Cardiac fibroblast (primary cell): ENCODE data around the gene GPR156.
"Not testable (repeated sequence)": the region's sequence is repeated elsewhere in the genome, so short reads cannot be mapped to it uniquely, and the experiment has no call there.

Experiments
- DNase-seq, 2 donors: peaks; one replicate each; pipeline versions ENCODE4 v3.0.0 to v3.0.0-alpha.2; 2010; ENCODE audit warnings: low read depth in 2 of 2
- H3K4me3 ChIP-seq, 2 donors: replicated peaks in 1 of 2; 1 replicate in 1 of 2; 2 replicates in 1 of 2; pipeline ENCODE4 v1.5.1; 2011; ENCODE audit warnings: low read depth in 2 of 2, low read length in 2 of 2, mild to moderate bottlenecking in 2 of 2, moderate library complexity in 1 of 2
- TF ChIP-seq, protein P1 (sequence below): IDR thresholded peaks from one replicate; pipeline ENCODE4 v1.5.1; 2011; ENCODE audit warnings: low read depth, mild to moderate bottlenecking, low read length, inconsistent platforms

The GPR156 gene

DNA sequence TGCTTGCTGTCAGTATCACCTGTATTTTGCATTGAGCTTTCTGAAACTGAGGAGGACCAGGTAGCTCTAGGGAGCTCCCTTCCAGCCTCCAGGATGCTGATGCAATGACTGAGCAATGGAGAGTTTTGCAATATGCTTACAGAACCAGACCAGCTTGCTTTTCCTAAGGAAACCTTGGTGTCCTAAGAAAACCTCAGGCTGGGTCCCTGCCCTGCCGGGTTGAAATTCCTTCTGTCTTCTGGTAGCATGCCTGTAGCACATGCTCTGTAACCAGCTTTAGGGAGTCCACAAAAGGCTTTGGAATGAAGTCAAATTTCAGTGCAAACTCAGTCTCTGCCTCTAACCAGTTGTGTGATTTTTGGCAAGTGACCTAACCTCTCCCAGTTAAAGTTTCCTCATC lies 125.0 kb downstream of the GPR156 start:
- TF ChIP-seq, protein P1, sequence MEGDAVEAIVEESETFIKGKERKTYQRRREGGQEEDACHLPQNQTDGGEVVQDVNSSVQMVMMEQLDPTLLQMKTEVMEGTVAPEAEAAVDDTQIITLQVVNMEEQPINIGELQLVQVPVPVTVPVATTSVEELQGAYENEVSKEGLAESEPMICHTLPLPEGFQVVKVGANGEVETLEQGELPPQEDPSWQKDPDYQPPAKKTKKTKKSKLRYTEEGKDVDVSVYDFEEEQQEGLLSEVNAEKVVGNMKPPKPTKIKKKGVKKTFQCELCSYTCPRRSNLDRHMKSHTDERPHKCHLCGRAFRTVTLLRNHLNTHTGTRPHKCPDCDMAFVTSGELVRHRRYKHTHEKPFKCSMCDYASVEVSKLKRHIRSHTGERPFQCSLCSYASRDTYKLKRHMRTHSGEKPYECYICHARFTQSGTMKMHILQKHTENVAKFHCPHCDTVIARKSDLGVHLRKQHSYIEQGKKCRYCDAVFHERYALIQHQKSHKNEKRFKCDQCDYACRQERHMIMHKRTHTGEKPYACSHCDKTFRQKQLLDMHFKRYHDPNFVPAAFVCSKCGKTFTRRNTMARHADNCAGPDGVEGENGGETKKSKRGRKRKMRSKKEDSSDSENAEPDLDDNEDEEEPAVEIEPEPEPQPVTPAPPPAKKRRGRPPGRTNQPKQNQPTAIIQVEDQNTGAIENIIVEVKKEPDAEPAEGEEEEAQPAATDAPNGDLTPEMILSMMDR = no peak
- peak; percentile 98 to 99 for DNase-seq
- H3K4me3 ChIP-seq = no peak overlapping the region

DNA sequence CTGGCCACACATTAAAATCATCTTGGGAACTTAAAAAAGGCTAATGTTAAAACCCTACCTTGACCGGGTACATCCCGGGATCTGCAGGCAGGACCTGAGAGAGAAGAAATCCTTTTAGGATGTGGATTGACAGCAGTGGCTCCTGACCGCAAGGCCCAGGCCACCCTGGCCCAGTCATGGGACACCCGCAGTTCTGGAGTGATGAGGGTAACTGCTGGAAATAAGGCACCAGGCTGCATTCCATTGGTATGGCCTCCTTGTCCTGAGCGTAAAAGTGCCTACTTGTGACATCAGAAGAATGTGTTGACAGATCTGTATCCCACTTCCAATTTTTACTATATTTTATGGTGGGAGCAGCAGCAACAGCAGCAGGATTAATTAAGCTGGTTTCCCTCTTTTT lies 127.3 kb downstream of the GPR156 start:
- DNase-seq = no peak
- TF ChIP-seq, protein P1 = no peak
- H3K4me3 ChIP-seq = no peak overlapping the region

DNA sequence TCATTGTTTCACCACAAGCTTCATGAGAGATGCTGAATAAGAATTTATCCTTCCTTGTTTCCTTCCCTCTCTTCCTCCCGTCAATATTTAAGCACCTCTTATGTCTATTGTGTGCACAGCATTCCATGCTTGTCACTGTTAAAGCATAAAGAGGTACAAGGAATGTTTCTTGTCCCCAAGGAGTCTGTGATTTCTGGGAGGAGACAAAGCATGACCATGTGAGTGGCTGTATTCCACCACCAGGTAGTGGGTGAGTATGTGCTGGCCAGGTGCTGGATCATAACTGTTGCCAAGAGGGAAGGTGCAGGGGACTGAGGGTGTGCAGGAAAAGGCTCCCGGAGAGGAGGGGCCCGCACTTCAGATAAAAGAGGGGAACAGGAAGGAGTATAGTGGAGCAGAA lies 127.9 kb downstream of the GPR156 start:
- DNase-seq = no peak
- TF ChIP-seq, protein P1 = no peak
- H3K4me3 ChIP-seq = no peak overlapping the region

DNA sequence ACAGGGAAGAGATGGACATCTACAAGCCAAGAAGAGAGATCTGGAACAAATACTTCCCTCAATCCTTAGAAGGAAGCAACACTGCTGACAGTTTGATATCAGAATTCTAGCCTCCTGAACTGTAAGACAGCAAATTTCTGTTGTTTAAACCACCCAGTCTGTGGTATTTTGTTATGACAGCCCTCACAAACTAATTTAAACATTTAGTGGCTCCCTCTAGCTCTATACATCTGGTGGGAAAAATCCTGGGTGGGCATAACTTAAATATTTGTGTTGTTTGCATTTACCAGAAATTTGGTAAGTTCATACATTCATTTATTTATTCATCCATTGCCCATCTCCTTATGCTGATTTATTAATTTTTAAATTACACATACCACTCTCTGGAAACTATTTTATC lies 128.3 kb downstream of the GPR156 start:
- H3K4me3 ChIP-seq = no peak overlapping the region
- TF ChIP-seq, protein P1 = no peak
- DNase-seq = no peak

DNA sequence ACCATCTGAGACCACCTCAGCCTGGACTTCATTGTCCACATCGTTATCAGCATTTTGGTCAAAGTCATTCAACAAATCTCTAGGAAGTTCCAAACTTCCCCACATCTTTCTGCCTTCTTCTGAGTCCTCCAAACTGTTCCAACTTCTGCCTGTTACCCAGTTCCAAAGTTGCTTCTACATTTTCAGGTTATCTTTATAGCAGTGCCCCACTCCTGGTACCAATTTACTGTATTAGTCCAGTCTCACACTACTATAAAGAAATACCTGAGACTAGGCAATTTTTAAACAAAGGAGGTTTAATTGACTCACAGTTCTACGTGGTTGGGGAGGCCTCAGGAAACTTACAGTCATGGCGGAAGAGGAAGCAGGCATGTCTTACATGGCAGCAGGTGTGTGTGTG lies 129.3 kb downstream of the GPR156 start:
- not testable (repeated sequence) for H3K4me3 ChIP-seq

DNA sequence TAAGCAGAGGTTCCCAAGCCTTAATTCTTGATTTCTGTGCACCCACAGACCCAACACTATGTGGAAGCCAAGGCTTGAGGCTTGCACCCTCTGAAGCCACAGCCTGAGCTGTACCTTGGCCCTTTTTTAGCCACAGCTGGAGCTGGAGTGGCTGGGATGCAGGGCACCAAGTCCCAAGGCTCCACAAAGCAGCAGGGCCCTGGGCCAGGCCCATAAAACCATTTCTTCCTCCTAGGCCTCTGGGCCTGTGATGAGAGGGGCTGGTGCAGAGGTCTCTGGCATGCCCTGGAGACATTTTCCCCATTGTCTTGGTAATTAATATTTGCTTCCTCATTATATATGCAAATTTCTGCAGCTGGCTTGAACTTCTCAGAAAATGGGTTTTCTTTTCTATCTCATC lies 129.9 kb downstream of the GPR156 start:
- no peak for DNase-seq
- no peak overlapping the region for H3K4me3 ChIP-seq
- TF ChIP-seq, protein P1 = no peak

More for the DNA sequence above, 129.3 kb downstream of the GPR156 start:
- not testable (repeated sequence) for DNase-seq

DNA sequence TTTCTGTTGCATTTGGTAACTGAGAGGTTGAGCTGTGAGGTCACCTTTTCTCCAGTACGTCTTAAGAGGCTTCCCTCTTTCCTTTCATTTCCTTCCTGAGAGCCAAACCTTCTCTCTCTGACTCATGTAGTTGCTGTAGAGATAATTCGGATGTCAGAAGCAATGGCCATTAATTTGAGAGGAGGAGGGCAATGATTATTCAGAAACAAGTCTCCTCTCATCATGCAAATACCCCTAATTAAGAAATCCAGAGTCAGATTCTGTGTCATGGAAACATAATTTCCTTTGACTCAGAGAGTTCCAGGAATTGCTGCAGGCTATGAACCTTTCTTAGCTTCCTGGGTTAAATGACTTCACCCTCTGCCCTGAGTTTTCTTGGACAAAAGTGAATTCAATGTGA lies 131.7 kb downstream of the GPR156 start:
- TF ChIP-seq, protein P1 = no peak
- peak; percentile 82 to 86 for DNase-seq
- H3K4me3 ChIP-seq = no peak overlapping the region
